ENCODE results near the gene DNM3. TPM values are rescaled to one million over a fixed set of nuclear protein-coding genes. Genes with fewer than 3 reads are reported as not detected.

Gene DNM3
- total RNA-seq, 2 experiments from 2014 or later = 1.6 to 1.8 TPM

GRCh38 chr1:172089768-172090510 lies 248.6 kb downstream of the DNM3 start:
- POLR2A ChIA-PET = interaction anchor here (0.6 to 2.3 kb wide), 2 partner anchors 268 to 310 kb away, joined by 3 to 9 read pairs; no protein-coding TSS in a partner anchor
- H3K4me1 Mint-ChIP-seq (ENCODE audit: low read depth) = no peaks in the 10 kb centered on the region
- Histone ChIP-seq H3K36me3 (ENCODE audit: insufficient read depth, low read length) (no peaks in the 10 kb centered on the region), H3K27me3 (ENCODE audit: control insufficient read depth in 1 of 2, insufficient read depth in 2 of 2, low read length in 2 of 2) (no peaks in the 10 kb centered on the region), H3K4me3 (ENCODE audit: low read length) (no peak overlapping the region), H3K27ac (ENCODE audit: low read depth in 1 of 2, low read length in 2 of 2) (no peak overlapping the region), H3K4me1 (ENCODE audit: insufficient read depth, low read length) (no peaks in the 10 kb centered on the region), H3K9me3 (ENCODE audit: control insufficient read depth in 1 of 2, insufficient read depth in 1 of 2, low read length in 2 of 2) (no peaks in the 10 kb centered on the region)
- no peaks in the 10 kb centered on the region for H3K9me3 Mint-ChIP-seq
- no peak overlapping the region for H3K4me3 Mint-ChIP-seq
- CTCF ChIA-PET = interaction anchor here (0.7 to 1.3 kb wide), 5 partner anchors 9 to 444 kb away, joined by 3 to 4 read pairs (median 3); no protein-coding TSS in a partner anchor
- H3K27me3 Mint-ChIP-seq = no peaks in the 10 kb centered on the region
- intact Hi-C loops (cut with DNase I, micrococcal nuclease) = loop anchor here (1.0 to 2.0 kb wide), 4 partner anchors 309 to 354 kb away; partner anchors contain the start of gene PIGC (in 2 of the 2)
- DNase-seq (peak; percentile 42 to 78 (median 50)), ATAC-seq (ENCODE audit: poor library complexity) (peak; percentile 96)
- H3K36me3 Mint-ChIP-seq (ENCODE audit: low read depth) = no peaks in the 10 kb centered on the region
- H3K27ac Mint-ChIP-seq = no peak overlapping the region
- peak; percentile 76 for TF ChIP-seq CTCF (IDR thresholded peaks at IDR 0.05)

GRCh38 chr1:172090511-172090817 lies 249.2 kb downstream of the DNM3 start:
- Histone ChIP-seq H3K4me3 (ENCODE audit: low read length) (no peak overlapping the region), H3K9me3 (ENCODE audit: control insufficient read depth in 1 of 2, insufficient read depth in 1 of 2, low read length in 2 of 2) (no peaks in the 10 kb centered on the region), H3K4me1 (ENCODE audit: insufficient read depth, low read length) (no peaks in the 10 kb centered on the region), H3K36me3 (ENCODE audit: insufficient read depth, low read length) (no peaks in the 10 kb centered on the region), H3K27ac (ENCODE audit: low read depth in 1 of 2, low read length in 2 of 2) (no peak overlapping the region), H3K27me3 (ENCODE audit: control insufficient read depth in 1 of 2, insufficient read depth in 2 of 2, low read length in 2 of 2) (no peaks in the 10 kb centered on the region)
- ATAC-seq (ENCODE audit: poor library complexity) (no peak), DNase-seq (no peak)
- POLR2A ChIA-PET = interaction anchor here (0.6 to 2.3 kb wide), 2 partner anchors 268 to 309 kb away, joined by 3 to 9 read pairs; no protein-coding TSS in a partner anchor
- no peaks in the 10 kb centered on the region for H3K36me3 Mint-ChIP-seq (ENCODE audit: low read depth)
- TF ChIP-seq CTCF (IDR thresholded peaks at IDR 0.05) = no peak
- H3K27ac Mint-ChIP-seq = no peak overlapping the region
- H3K4me3 Mint-ChIP-seq = no peak overlapping the region
- intact Hi-C loops (cut with DNase I, micrococcal nuclease) = loop anchor here (1.0 to 2.0 kb wide), 4 partner anchors 309 to 354 kb away; partner anchors contain the start of gene PIGC (in 2 of the 2)
- H3K4me1 Mint-ChIP-seq (ENCODE audit: low read depth) = no peaks in the 10 kb centered on the region
- CTCF ChIA-PET = interaction anchor here (0.7 to 1.3 kb wide), 5 partner anchors 8 to 444 kb away, joined by 3 to 4 read pairs (median 3); no protein-coding TSS in a partner anchor
- H3K27me3 Mint-ChIP-seq = no peaks in the 10 kb centered on the region
- no peaks in the 10 kb centered on the region for H3K9me3 Mint-ChIP-seq

GRCh38 chr1:172095846-172096245 lies 254.5 kb downstream of the DNM3 start:
- no peaks in the 10 kb centered on the region for H3K27me3 ChIP-seq (ENCODE audit: control insufficient read depth in 1 of 2, insufficient read depth in 2 of 2, low read length in 2 of 2)
- Mint-ChIP-seq H3K36me3 (ENCODE audit: low read depth) (no peaks in the 10 kb centered on the region), H3K27me3 (no peaks in the 10 kb centered on the region), H3K27ac (no peak overlapping the region), H3K4me3 (no peak overlapping the region), H3K4me1 (ENCODE audit: low read depth) (no peaks in the 10 kb centered on the region), H3K9me3 (no peaks in the 10 kb centered on the region)
- H3K36me3 ChIP-seq (ENCODE audit: insufficient read depth, low read length) = no peaks in the 10 kb centered on the region
- no peak overlapping the region for H3K27ac ChIP-seq (ENCODE audit: low read depth in 1 of 2, low read length in 2 of 2)
- no peak overlapping the region for H3K4me3 ChIP-seq (ENCODE audit: low read length)
- CTCF ChIA-PET = no interaction called here
- POLR2A ChIA-PET = no interaction called here
- H3K9me3 ChIP-seq (ENCODE audit: control insufficient read depth in 1 of 2, insufficient read depth in 1 of 2, low read length in 2 of 2) = no peaks in the 10 kb centered on the region
- no peaks in the 10 kb centered on the region for H3K4me1 ChIP-seq (ENCODE audit: insufficient read depth, low read length)
- intact Hi-C loops (cut with DNase I, micrococcal nuclease) = no loop called here
- ATAC-seq (ENCODE audit: poor library complexity) (no peak), DNase-seq (no peak)
- no peak for TF ChIP-seq CTCF (IDR thresholded peaks at IDR 0.05)

Data from CD4-positive, alpha-beta T cell (primary cell).